Fibroblast of villous mesenchyme (primary cell): ENCODE results near the gene FAF2. TPM values are rescaled to one million over a fixed set of nuclear protein-coding genes. Genes with fewer than 3 reads are reported as not detected.
A peak's percentile ranks its signal among the peaks of the same experiment; 100 is the strongest.
"Not testable (repeated sequence)": the region's sequence is repeated elsewhere in the genome, so short reads cannot be mapped to it uniquely, and the experiment has no call there.

Experiments
- DNase-seq: peaks from one replicate; pipeline ENCODE4 v3.0.0-alpha.2; 2010; ENCODE audit warnings: low read depth
- H3K4me3 ChIP-seq: 2 replicates; pipeline ENCODE4 v1.5.1; 2011; ENCODE audit warnings: low read depth, mild to moderate bottlenecking, low read length
- CTCF ChIP-seq: IDR thresholded peaks from 2 replicates; pipeline ENCODE4 v1.5.1; 2012; ENCODE audit warnings: low read depth, mild to moderate bottlenecking, low read length; ENCODE audit not compliant: insufficient read depth
- total RNA-seq: library from RNA; depleted of rRNA; stranded (reverse); fragments of >200 nt; gene quantifications from 2 replicates; pipeline ENCODE4 v1.2.3, GENCODE V29; 2012

The FAF2 gene
- total RNA-seq, 1 donor = 59.2 TPM

GRCh38 chr5:176407456-176408251, 40.5 kb upstream of the FAF2 start:
- peak; percentile 62 for DNase-seq
- no peak overlapping the region for H3K4me3 ChIP-seq
- no peak for TF ChIP-seq CTCF

- H3K4me3 ChIP-seq, DNase-seq: not testable (repeated sequence)
These were observed 40.0 kb upstream of the FAF2 start for GRCh38 chr5:176408252-176408573.

- no peak for DNase-seq
- no peak for TF ChIP-seq CTCF
- H3K4me3 ChIP-seq = no peak overlapping the region
These were observed 39.6 kb upstream of the FAF2 start for GRCh38 chr5:176408590-176408989.

- TF ChIP-seq CTCF = no peak
- DNase-seq = no peak
- H3K4me3 ChIP-seq = no peak overlapping the region
These were observed 38.4 kb upstream of the FAF2 start for GRCh38 chr5:176409765-176410164.

- H3K4me3 ChIP-seq = no peak overlapping the region
- no peak for DNase-seq
- TF ChIP-seq CTCF = no peak
These were observed 37.6 kb upstream of the FAF2 start for GRCh38 chr5:176410486-176411180.

GRCh38 chr5:176412517-176413254, 35.5 kb upstream of the FAF2 start:
- H3K4me3 ChIP-seq = no peak overlapping the region
- TF ChIP-seq CTCF = no peak
- DNase-seq = no peak

GRCh38 chr5:176413255-176413565, 35.0 kb upstream of the FAF2 start:
- no peak for TF ChIP-seq CTCF
- DNase-seq = no peak

More at GRCh38 chr5:176413255-176413565, 35.0 kb upstream of the FAF2 start:
- no peak overlapping the region for H3K4me3 ChIP-seq
